Measurements from ENCODE around the gene SOX1.

SOX1 gene

GRCh38 chr13:112059457-112060281, 7.3 kb upstream of the SOX1 start:
- no peak for DNase-seq

GRCh38 chr13:112060282-112060830, 6.6 kb upstream of the SOX1 start:
- DNase-seq: no peak

- no peak for DNase-seq
These were observed 6.0 kb upstream of the SOX1 start for GRCh38 chr13:112060899-112061366.

- DNase-seq: no peak
These were observed 5.4 kb upstream of the SOX1 start for GRCh38 chr13:112061367-112062061.

- DNase-seq: no peak
These were observed 4.8 kb upstream of the SOX1 start for GRCh38 chr13:112062072-112062567.

- no peak for DNase-seq
These were observed 4.1 kb upstream of the SOX1 start for GRCh38 chr13:112062571-112063570.

- DNase-seq: no peak
These were observed 3.1 kb upstream of the SOX1 start for GRCh38 chr13:112063807-112064206.

GRCh38 chr13:112064222-112064621, 2.7 kb upstream of the SOX1 start:
- no peak for DNase-seq

- DNase-seq: no peak
These were observed 1.5 kb upstream of the SOX1 start for GRCh38 chr13:112065521-112065866.

GRCh38 chr13:112065867-112066623, 904 bp upstream of the SOX1 start:
- no peak for DNase-seq

- peak; percentile 55 for DNase-seq
These were observed 335 bp upstream of the SOX1 start for GRCh38 chr13:112066624-112067004.

GRCh38 chr13:112067871-112068539, 1.1 kb downstream of the SOX1 start:
- no peak for DNase-seq

GRCh38 chr13:112068540-112069060, 1.7 kb downstream of the SOX1 start:
- DNase-seq: no peak

- no peak for DNase-seq
These were observed 2.3 kb downstream of the SOX1 start for GRCh38 chr13:112069061-112069844.

- DNase-seq: no peak
These were observed 2.9 kb downstream of the SOX1 start for GRCh38 chr13:112069845-112070251.

- no peak for DNase-seq
These were observed 4.3 kb downstream of the SOX1 start for GRCh38 chr13:112071102-112071722.

GRCh38 chr13:112071723-112072533, 5.0 kb downstream of the SOX1 start:
- DNase-seq: no peak

GRCh38 chr13:112072534-112073244, 5.7 kb downstream of the SOX1 start:
- DNase-seq: no peak
